ENCODE data around the gene RNASE13. TPM values are rescaled to one million over a fixed set of nuclear protein-coding genes. Genes with fewer than 3 reads are reported as not detected.

RNASE13 gene
- total and polyA plus RNA-seq, 2 of the 4 experiments (the other 2 are of a cell fraction): not detected

- TF ChIP-seq BHLHE40 (IDR thresholded peaks at IDR 0.05; ENCODE audit: low read depth, low read length) (no peak), RAD21 (IDR thresholded peaks at IDR 0.05; ENCODE audit: low read length) (no peak), USF2 (IDR thresholded peaks at IDR 0.05; ENCODE audit: low read depth, low read length) (no peak), RFX5 (IDR thresholded peaks at IDR 0.05; ENCODE audit: low read depth, low read length) (no peak), MAZ (IDR thresholded peaks at IDR 0.05; ENCODE audit: borderline replicate concordance, low read depth, low read length) (no peak), CTCF (conservative IDR thresholded peaks at IDR 0.05; ENCODE audit: low read depth, low read length) (no peak), CHD1 (IDR thresholded peaks at IDR 0.05; ENCODE audit: low read depth, low read length) (no peak), SMC3 (IDR thresholded peaks at IDR 0.05; ENCODE audit: low read depth, low read length) (no peak)
- Histone ChIP-seq H4K5ac (ENCODE audit: low read depth, low read length) (no peak overlapping the region), H2AK5ac (ENCODE audit: low read depth, low read length) (no peak overlapping the region), H3K4me1 (ENCODE audit: control insufficient read depth, insufficient read depth, low read length) (no peaks in the 10 kb centered on the region), H3K23ac (ENCODE audit: low read depth, low read length) (no peak overlapping the region), H4K8ac (ENCODE audit: low read depth in 2 of 2, low read length in 2 of 2) (no peak overlapping the region), H3K56ac (ENCODE audit: extremely low read depth, insufficient read depth, low read length) (no peak overlapping the region), H3K9me3 (ENCODE audit: control insufficient read depth, insufficient read depth, low read length) (no peaks in the 10 kb centered on the region), H3K18ac (ENCODE audit: low read depth, low read length) (no peak overlapping the region), H3K27me3 (ENCODE audit: control insufficient read depth, insufficient read depth, low read length) (peaks cover 63% of the 10 kb centered on the region), H3K4me2 (ENCODE audit: low read depth, low read length) (peak overlapping the region; percentile 68), H3K9ac (ENCODE audit: low read depth, low read length) (peak overlapping the region; percentile 6; the same call in 1 of the 2 replicates), H2AFZ (replicated peaks; ENCODE audit: low read length, poor library complexity) (peak overlapping the region; percentile 78), H4K20me1 (ENCODE audit: insufficient read depth, low read length) (no peaks in the 10 kb centered on the region), H3K14ac (replicated peaks; ENCODE audit: low read depth, low read length) (no peak overlapping the region), H3K79me1 (ENCODE audit: low read depth in 1 of 2, low read length in 2 of 2) (no peaks in the 10 kb centered on the region), H3K36me3 (ENCODE audit: control insufficient read depth, insufficient read depth, low read length) (no peaks in the 10 kb centered on the region), H2BK20ac (ENCODE audit: low read depth, low read length) (no peak overlapping the region), H2BK15ac (ENCODE audit: low read depth, low read length) (no peak overlapping the region; the same call in 2 of the 3 replicates), H3K9me1 (ENCODE audit: insufficient read depth, low read length) (no peaks in the 10 kb centered on the region), H4K91ac (ENCODE audit: insufficient read depth, low read depth, low read length) (no peak overlapping the region), H2BK5ac (ENCODE audit: low read depth, low read length, poor library complexity, severe bottlenecking) (no peak overlapping the region), H2BK120ac (ENCODE audit: low read depth, low read length) (no peak overlapping the region), H3K4me3 (ENCODE audit: insufficient read depth, low read depth, low read length) (peak overlapping the region; percentile 24), H3K27ac (ENCODE audit: insufficient read depth, low read length) (no peak overlapping the region), H2AK9ac (replicated peaks; ENCODE audit: low read depth, low read length, poor library complexity) (peak overlapping the region; percentile 75), H3K4ac (ENCODE audit: low read depth, low read length) (no peak overlapping the region)
- in situ Hi-C loops (cut with MboI; ENCODE audit: low sequenced_read_pairs) (no loop called here), intact Hi-C loops (cut with micrococcal nuclease) (no loop called here), dilution Hi-C loops (cut with HindIII; ENCODE audit: low sequenced_read_pairs, unreplicated experiment) (no loop called here)
- no TSS peak for BruUV-seq (replicated peaks)
- ATAC-seq (ENCODE audit: low read depth): peak; percentile 40
- WGBS, 2 experiments (ENCODE audit: extremely low coverage in 2 of 2, insufficient read length in 1 of 2): 0% methylated on average over 11 of the region's 58 CpGs; no CpG with 5 or more reads in 1 of the 2 experiments
- CTCF ChIA-PET: interaction anchor here (1.0 kb wide), 1 partner anchor 11 kb away, joined by 4 read pairs; no protein-coding TSS in a partner anchor
- DNase-seq: no peak
- POLR2A ChIA-PET (ENCODE audit: unreplicated experiment): interaction anchor here (0.6 kb wide), 1 partner anchor 70 kb away, joined by 3 read pairs; no protein-coding TSS in a partner anchor
Observed at GRCh38 chr14:21025371-21026273, 9.0 kb downstream of the RNASE13 start.

Measured in IMR-90 (cell line).